Naive thymus-derived CD4-positive, alpha-beta T cell (primary cell): ENCODE measurements around the gene MTX1. TPM values are rescaled to one million over a fixed set of nuclear protein-coding genes. Genes with fewer than 3 reads are reported as not detected.

Source experiments
- ATAC-seq: fragments of 150-1000 bp; cut with Tn5 transposase; 2 replicates; pipeline ENCODE4 v1.10.0; 2021; ENCODE audit warnings: mild to moderate bottlenecking, moderate library complexity
- CTCF ChIA-PET: fragments of 350-600 bp; sonication (Branson Sonifier 250); formaldehyde crosslinking; loops from one replicate; lab custom pipeline; 2021; ENCODE audit warnings: antibody characterized with exemption; lab: Charles Lee
- POLR2A ChIA-PET: fragments of 350-600 bp; sonication (Branson Sonifier 250); formaldehyde crosslinking; loops from one replicate; lab custom pipeline; 2021; ENCODE audit warnings: antibody characterized with exemption, inconsistent platforms; lab: Charles Lee
- DNase-seq, 9 donors: peaks; one replicate each; pipeline versions ENCODE4 v3.0.0 to v3.0.0-alpha.2; 2020 to 2022; ENCODE audit warnings: mixed read lengths in 1 of 9
- H3K27ac ChIP-seq: one replicate; pipeline ENCODE4 v1.7.0; 2013; ENCODE audit warnings: mild to moderate bottlenecking, low read depth, low read length, moderate library complexity
- H3K27me3 ChIP-seq, 2 donors: one replicate each; pipeline ENCODE4 v1.7.0; 2013; ENCODE audit warnings: low read length in 2 of 2, mild to moderate bottlenecking in 2 of 2, moderate library complexity in 2 of 2; ENCODE audit not compliant: control insufficient read depth in 2 of 2, insufficient read depth in 2 of 2
- H3K36me3 ChIP-seq, 3 experiments: 1 replicate in 2 of 3; 2 replicates in 1 of 3; pipeline ENCODE4 v1.7.0; 2013; ENCODE audit warnings: low read length in 3 of 3, mild to moderate bottlenecking in 3 of 3, moderate library complexity in 1 of 3; ENCODE audit not compliant: insufficient read depth in 3 of 3, control insufficient read depth in 2 of 3
- H3K4me1 ChIP-seq, 2 donors: one replicate each; pipeline ENCODE4 v1.7.0; 2013; ENCODE audit warnings: low read length in 2 of 2, mild to moderate bottlenecking in 2 of 2, moderate library complexity in 1 of 2; ENCODE audit not compliant: control insufficient read depth in 2 of 2, insufficient read depth in 2 of 2
- H3K4me3 ChIP-seq: 2 replicates; pipeline ENCODE4 v1.7.0; 2013; ENCODE audit warnings: mild to moderate bottlenecking, low read length
- H3K9me3 ChIP-seq, 3 experiments: 1 replicate in 2 of 3; 2 replicates in 1 of 3; pipeline ENCODE4 v1.7.0; 2013; ENCODE audit warnings: low read length in 3 of 3; ENCODE audit not compliant: control insufficient read depth in 2 of 3
- H3K27ac Mint-ChIP-seq, 9 donors: one replicate each; pipeline ENCODE4 v1.8.0; 2020 to 2022; ENCODE audit warnings: mixed read lengths in 9 of 9, mild to moderate bottlenecking in 8 of 9, moderate library complexity in 5 of 9, inconsistent platforms in 2 of 9
- H3K27me3 Mint-ChIP-seq, 5 donors: one replicate each; pipeline ENCODE4 v1.8.0; 2021 to 2022; ENCODE audit warnings: mixed read lengths in 5 of 5, mild to moderate bottlenecking in 1 of 5
- H3K36me3 Mint-ChIP-seq, 5 donors: one replicate each; pipeline ENCODE4 v1.8.0; 2020 to 2022; ENCODE audit warnings: mixed read lengths in 5 of 5, mild to moderate bottlenecking in 3 of 5, inconsistent platforms in 1 of 5
- H3K4me1 Mint-ChIP-seq, 7 donors: one replicate each; pipeline ENCODE4 v1.8.0; 2020 to 2022; ENCODE audit warnings: mixed read lengths in 7 of 7, mild to moderate bottlenecking in 3 of 7, inconsistent platforms in 1 of 7
- H3K4me3 Mint-ChIP-seq, 10 donors: one replicate each; pipeline ENCODE4 v1.8.0; 2020 to 2022; ENCODE audit warnings: mild to moderate bottlenecking in 10 of 10, mixed read lengths in 10 of 10, moderate library complexity in 6 of 10, inconsistent platforms in 2 of 10
- H3K9me3 Mint-ChIP-seq, 11 donors: one replicate each; pipeline ENCODE4 v1.8.0; 2020 to 2022; ENCODE audit warnings: mixed read lengths in 11 of 11, mild to moderate bottlenecking in 4 of 11, inconsistent platforms in 1 of 11, moderate library complexity in 1 of 11
- intact Hi-C, 2 donors: fragments of 100-400 bp; cut with micrococcal nuclease; formaldehyde crosslinking; loops; one replicate each; pipeline ENCODE4 v1.15.1; 2023
- polyA plus RNA-seq, 2 donors: library from polyadenylated mRNA; unstranded; fragments of 300-500 nt; fragmentation: Illumina TruSeq; gene quantifications; one replicate each; pipeline ENCODE4 v1.2.3, GENCODE V29; 2021
- total RNA-seq, 6 experiments: library from RNA in 5 of 6; stranded (reverse) in 5 of 6; gene quantifications; 1 replicate in 5 of 6; 2 replicates in 1 of 6; pipeline ENCODE4 v1.2.3 and lab custom pipeline; 2021 to 2026

The MTX1 gene
- total and polyA plus RNA-seq, 7 experiments from 2014 or later: 19.5 to 49.9 (median 28.9) TPM

GRCh38 chr1:155181371-155182051 is 27.0 kb upstream of the MTX1 start:
- Mint-ChIP-seq H3K4me3 (no peak overlapping the region), H3K4me1 (peaks cover 3 to 18% (median 5%) of the 10 kb centered on the region in 7 donors), H3K9me3 (peaks cover 0 to 1% (median 0%) of the 10 kb centered on the region in 11 donors), H3K27ac (no peak overlapping the region), H3K36me3 (peaks cover 0 to 18% (median 3%) of the 10 kb centered on the region in 5 donors), H3K27me3 (no peaks in the 10 kb centered on the region)
- H3K9me3 ChIP-seq: no peaks in the 10 kb centered on the region
- no peak overlapping the region for H3K27ac ChIP-seq
- CTCF ChIA-PET: no interaction called here
- H3K4me3 ChIP-seq: no peak overlapping the region
- H3K36me3 ChIP-seq: peaks cover 0 to 25% (median 0%) of the 10 kb centered on the region in 3 experiments
- DNase-seq (no peak), ATAC-seq (no peak)
- intact Hi-C loops: no loop called here
- H3K4me1 ChIP-seq: peaks cover 0 to 6% of the 10 kb centered on the region in 2 donors
- no peaks in the 10 kb centered on the region for H3K27me3 ChIP-seq
- POLR2A ChIA-PET: no interaction called here

DNA sequence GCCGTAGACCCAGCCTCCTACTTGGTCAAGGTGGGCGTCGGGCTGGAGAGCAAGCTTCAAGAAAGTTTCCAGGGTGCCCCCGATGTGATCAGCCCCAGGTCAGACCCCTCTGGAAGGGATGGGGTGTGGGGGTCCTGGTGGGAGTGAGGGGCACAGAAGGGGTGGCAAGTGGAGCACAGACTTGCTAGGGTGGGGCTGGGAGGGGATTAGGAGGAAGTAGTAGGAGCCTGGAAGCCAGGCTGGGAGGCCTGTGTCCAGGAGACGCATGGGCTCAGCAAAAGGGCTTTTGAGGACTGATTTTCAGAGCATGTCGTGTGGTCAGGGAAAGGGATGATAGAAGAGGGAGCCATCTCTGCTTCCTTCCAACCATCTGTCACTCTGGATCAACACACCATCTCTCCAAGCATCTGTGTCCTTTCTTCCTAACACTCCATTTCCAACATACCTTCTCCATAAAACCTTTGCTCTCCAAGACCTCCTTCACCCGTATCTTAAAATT is 26.4 kb upstream of the MTX1 start:
- Histone ChIP-seq H3K4me1 (peaks cover 0 to under 1% of the 10 kb centered on the region in 2 donors), H3K36me3 (peaks cover 0 to 25% (median 0%) of the 10 kb centered on the region in 3 experiments), H3K27ac (no peak overlapping the region), H3K4me3 (no peak overlapping the region), H3K27me3 (no peaks in the 10 kb centered on the region), H3K9me3 (no peaks in the 10 kb centered on the region)
- H3K4me1 Mint-ChIP-seq: peaks cover 0 to 15% (median 0%) of the 10 kb centered on the region in 7 donors
- peaks cover 0 to 1% (median 0%) of the 10 kb centered on the region in 11 donors for H3K9me3 Mint-ChIP-seq
- H3K27me3 Mint-ChIP-seq: no peaks in the 10 kb centered on the region
- ChIA-PET POLR2A (no interaction called here), CTCF (interaction anchor here (1.2 kb wide), 1 partner anchor 11 kb away, joined by 6 read pairs; no protein-coding TSS in a partner anchor)
- ATAC-seq (no peak), DNase-seq (no peak)
- no peak overlapping the region for H3K4me3 Mint-ChIP-seq
- intact Hi-C loops: no loop called here
- H3K27ac Mint-ChIP-seq: no peak overlapping the region
- H3K36me3 Mint-ChIP-seq: peaks cover 0 to 17% (median 3%) of the 10 kb centered on the region in 5 donors

GRCh38 chr1:155183775-155184221 is 24.7 kb upstream of the MTX1 start:
- intact Hi-C loops: loop anchor here in 1 of 2 donors (1.0 kb wide), 1 partner anchor 10 kb away; no protein-coding TSS in a partner anchor
- no peak for DNase-seq
- Mint-ChIP-seq H3K4me1 (peaks cover 0 to 17% (median 7%) of the 10 kb centered on the region in 7 donors), H3K27me3 (no peaks in the 10 kb centered on the region), H3K9me3 (peaks cover 0 to 3% (median 0%) of the 10 kb centered on the region in 11 donors), H3K27ac (no peak overlapping the region), H3K4me3 (no peak overlapping the region), H3K36me3 (peaks cover 0 to 14% (median 0%) of the 10 kb centered on the region in 5 donors)
- H3K9me3 ChIP-seq: no peaks in the 10 kb centered on the region
- peaks cover 0 to 12% (median 0%) of the 10 kb centered on the region in 3 experiments for H3K36me3 ChIP-seq
- no peak overlapping the region for H3K27ac ChIP-seq
- no peak overlapping the region for H3K4me3 ChIP-seq
- H3K27me3 ChIP-seq: no peaks in the 10 kb centered on the region
- no peak for ATAC-seq
- ChIA-PET CTCF (interaction anchor here (0.5 to 1.0 kb wide), 2 partner anchors 8 to 960 kb away, joined by 3 read pairs; no protein-coding TSS in a partner anchor), POLR2A (interaction anchor here (0.6 to 1.0 kb wide), 2 partner anchors 10 to 283 kb away, joined by 3 to 4 read pairs; no protein-coding TSS in a partner anchor)
- H3K4me1 ChIP-seq: no peaks in the 10 kb centered on the region

- no peaks in the 10 kb centered on the region for H3K27me3 ChIP-seq
- ChIA-PET POLR2A (interaction anchor here (1.0 kb wide), 1 partner anchor 9 kb away, joined by 3 read pairs; no protein-coding TSS in a partner anchor), CTCF (interaction anchor here (1.0 kb wide), 1 partner anchor 9 kb away, joined by 3 read pairs; no protein-coding TSS in a partner anchor)
- peaks cover 0 to 7% (median 0%) of the 10 kb centered on the region in 3 experiments for H3K36me3 ChIP-seq
- Mint-ChIP-seq H3K27ac (no peak overlapping the region), H3K9me3 (peaks cover 0 to 3% (median 0%) of the 10 kb centered on the region in 11 donors), H3K36me3 (peaks cover 0 to 10% (median 0%) of the 10 kb centered on the region in 5 donors), H3K4me3 (no peak overlapping the region), H3K27me3 (no peaks in the 10 kb centered on the region), H3K4me1 (peaks cover 0 to 13% (median 7%) of the 10 kb centered on the region in 7 donors)
- intact Hi-C loops: loop anchor here in 1 of 2 donors (1.0 kb wide), 1 partner anchor 9 kb away; no protein-coding TSS in a partner anchor
- H3K9me3 ChIP-seq: no peaks in the 10 kb centered on the region
- H3K4me3 ChIP-seq: no peak overlapping the region
- no peak for DNase-seq
- no peak overlapping the region for H3K27ac ChIP-seq
- ATAC-seq: no peak
- no peaks in the 10 kb centered on the region for H3K4me1 ChIP-seq
These were observed 24.1 kb upstream of the MTX1 start for GRCh38 chr1:155184351-155184811.

DNA sequence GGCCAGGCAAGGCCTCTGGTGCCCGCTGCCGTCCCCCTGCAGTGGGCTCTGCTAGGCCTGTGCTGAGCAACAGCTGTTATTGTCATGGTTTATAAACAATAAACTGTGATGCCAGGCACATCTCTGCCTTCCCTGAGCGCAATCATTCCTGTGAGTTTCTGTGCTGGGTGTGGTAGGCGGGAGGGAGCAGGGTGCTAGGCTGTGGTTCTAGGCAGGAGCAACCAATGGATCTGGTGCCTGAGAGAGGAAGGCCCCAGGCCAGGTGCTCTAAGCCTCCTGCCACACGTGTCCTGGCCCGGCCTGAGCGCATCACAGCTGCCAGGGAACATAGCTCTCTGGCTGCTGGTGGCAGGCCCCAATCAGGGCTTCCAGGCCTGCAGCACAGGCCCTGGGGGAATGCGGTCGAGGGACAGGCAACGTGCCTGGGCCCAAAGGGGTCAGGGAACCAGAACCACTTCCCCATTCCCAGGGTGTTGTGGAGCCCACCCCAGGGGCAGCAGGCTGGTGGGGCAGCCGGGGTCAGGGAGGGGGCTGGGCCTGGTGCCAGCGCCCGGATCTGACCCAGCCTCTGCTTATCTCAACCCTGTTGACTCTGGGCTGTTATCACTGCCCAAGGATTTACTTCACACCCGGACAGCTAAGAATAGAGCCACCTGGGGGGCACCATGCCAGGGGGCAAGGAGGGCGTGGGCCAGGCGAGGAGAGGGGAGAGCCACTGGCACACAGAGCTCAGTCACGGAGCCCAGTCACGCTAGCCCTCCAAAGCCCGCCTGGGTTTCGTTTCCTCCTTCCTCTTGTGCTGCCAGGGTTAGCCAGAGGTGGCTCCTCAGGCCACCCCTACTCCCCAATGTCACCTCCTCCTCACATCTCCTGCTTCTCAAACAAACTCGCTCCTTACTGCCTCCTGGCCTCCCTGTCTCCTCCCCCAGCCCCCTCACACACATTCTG is 23.4 kb upstream of the MTX1 start:
- Histone ChIP-seq H3K36me3 (peaks cover 0 to under 1% (median 0%) of the 10 kb centered on the region in 3 experiments), H3K4me1 (no peaks in the 10 kb centered on the region), H3K27ac (no peak overlapping the region), H3K9me3 (no peaks in the 10 kb centered on the region), H3K4me3 (no peak overlapping the region), H3K27me3 (no peaks in the 10 kb centered on the region)
- ATAC-seq (peak; percentile 87), DNase-seq (no peak)
- Mint-ChIP-seq H3K36me3 (peaks cover 0 to 10% (median 0%) of the 10 kb centered on the region in 5 donors), H3K27ac (peak overlapping the region in 1 of 9 donors; percentile 43), H3K4me1 (peaks cover 0 to 13% (median 7%) of the 10 kb centered on the region in 7 donors), H3K9me3 (peaks cover 0 to 3% (median 0%) of the 10 kb centered on the region in 11 donors), H3K27me3 (no peaks in the 10 kb centered on the region), H3K4me3 (no peak overlapping the region)
- ChIA-PET CTCF (interaction anchor here (1.0 kb wide), 1 partner anchor 42 kb away, joined by 3 read pairs; no protein-coding TSS in a partner anchor), POLR2A (interaction anchor here (1.0 kb wide), 1 partner anchor 8 kb away, joined by 3 read pairs; no protein-coding TSS in a partner anchor)
- intact Hi-C loops: loop anchor here in 1 of 2 donors (1.0 kb wide), 1 partner anchor 8 kb away; no protein-coding TSS in a partner anchor
